ENCODE data around the gene COBLL1.

The COBLL1 gene

GRCh38 chr2:164697688-164698461 is 143.7 kb downstream of the COBLL1 start:
- no peak overlapping the region for H3K27ac ChIP-seq
- H2AFZ ChIP-seq (ENCODE audit: low read depth) = no peak overlapping the region
- H3K9ac ChIP-seq = no peak overlapping the region
- no peaks in the 10 kb centered on the region for H3K27me3 ChIP-seq (ENCODE audit: insufficient read depth, low read depth)
- H3K4me1 ChIP-seq (ENCODE audit: low read depth, poor library complexity, severe bottlenecking) = no peaks in the 10 kb centered on the region
- H3K79me2 ChIP-seq (ENCODE audit: insufficient read depth, low read depth) = no peaks in the 10 kb centered on the region
- H4K20me1 ChIP-seq (ENCODE audit: insufficient read depth) = no peaks in the 10 kb centered on the region
- no peak overlapping the region for H3K4me3 ChIP-seq (IDR thresholded peaks at IDR 0.05; ENCODE audit: insufficient read depth, low read depth, low read length)
- no peak overlapping the region for H3K4me2 ChIP-seq
- peak; percentile 82 for TF ChIP-seq CTCF (conservative IDR thresholded peaks at IDR 0.05; ENCODE audit: low read depth, low read length)
- no peaks in the 10 kb centered on the region for H3K36me3 ChIP-seq (ENCODE audit: insufficient read depth)

DNA sequence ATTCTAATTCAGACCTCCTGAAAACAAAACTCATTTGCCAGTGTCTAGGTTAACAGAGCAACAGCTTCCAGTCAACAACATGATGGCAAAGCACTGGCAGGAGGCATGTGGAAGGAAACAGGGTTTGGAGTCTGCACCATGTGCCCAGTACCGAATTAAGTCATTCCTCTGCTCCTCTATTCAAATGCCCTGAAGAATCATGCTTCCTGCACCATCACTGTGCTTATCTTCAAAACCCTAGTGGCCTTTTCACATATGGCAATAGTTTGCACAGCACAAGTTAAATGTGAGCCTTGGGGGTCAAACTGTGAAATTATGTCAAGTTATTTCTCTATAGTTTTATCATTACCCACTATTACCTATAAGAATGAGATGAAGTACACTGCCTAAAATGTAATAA is 145.0 kb downstream of the COBLL1 start:
- no peaks in the 10 kb centered on the region for H3K79me2 ChIP-seq (ENCODE audit: insufficient read depth, low read depth)
- H3K27me3 ChIP-seq (ENCODE audit: insufficient read depth, low read depth) = no peaks in the 10 kb centered on the region
- no peaks in the 10 kb centered on the region for H4K20me1 ChIP-seq (ENCODE audit: insufficient read depth)
- H3K9ac ChIP-seq = no peak overlapping the region
- no peak overlapping the region for H3K27ac ChIP-seq
- H3K4me2 ChIP-seq = no peak overlapping the region
- H3K36me3 ChIP-seq (ENCODE audit: insufficient read depth) = no peaks in the 10 kb centered on the region
- no peaks in the 10 kb centered on the region for H3K4me1 ChIP-seq (ENCODE audit: low read depth, poor library complexity, severe bottlenecking)
- TF ChIP-seq CTCF (conservative IDR thresholded peaks at IDR 0.05; ENCODE audit: low read depth, low read length) = no peak
- H2AFZ ChIP-seq (ENCODE audit: low read depth) = no peak overlapping the region
- H3K4me3 ChIP-seq (IDR thresholded peaks at IDR 0.05; ENCODE audit: insufficient read depth, low read depth, low read length) = no peak overlapping the region

DNA sequence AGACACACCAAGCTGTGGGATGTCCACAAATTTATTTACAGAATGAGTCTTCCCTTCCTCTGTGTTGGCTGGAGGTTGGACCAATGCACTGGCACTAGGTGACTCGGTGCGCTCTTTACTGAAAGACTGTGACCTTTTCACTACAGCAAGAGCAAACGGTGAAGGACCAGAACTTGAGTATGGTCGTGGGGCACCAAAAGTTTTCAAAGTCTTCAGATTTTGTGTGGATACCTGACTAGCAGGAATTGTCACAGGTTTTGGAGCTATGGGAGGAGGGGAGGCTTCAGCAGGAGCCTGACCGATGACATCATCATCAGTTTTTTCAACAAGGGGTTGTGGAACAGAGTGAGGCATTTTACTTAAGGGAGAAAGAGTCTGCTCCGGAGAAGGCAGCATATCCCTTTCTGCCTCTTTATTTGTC is 147.3 kb downstream of the COBLL1 start:
- no peak for TF ChIP-seq CTCF (conservative IDR thresholded peaks at IDR 0.05; ENCODE audit: low read depth, low read length)
- no peaks in the 10 kb centered on the region for H4K20me1 ChIP-seq (ENCODE audit: insufficient read depth)
- no peak overlapping the region for H3K27ac ChIP-seq
- no peaks in the 10 kb centered on the region for H3K4me1 ChIP-seq (ENCODE audit: low read depth, poor library complexity, severe bottlenecking)
- H3K27me3 ChIP-seq (ENCODE audit: insufficient read depth, low read depth) = no peaks in the 10 kb centered on the region
- no peaks in the 10 kb centered on the region for H3K36me3 ChIP-seq (ENCODE audit: insufficient read depth)
- no peak overlapping the region for H3K4me2 ChIP-seq
- H3K9ac ChIP-seq = no peak overlapping the region
- no peak overlapping the region for H3K4me3 ChIP-seq (IDR thresholded peaks at IDR 0.05; ENCODE audit: insufficient read depth, low read depth, low read length)
- no peaks in the 10 kb centered on the region for H3K79me2 ChIP-seq (ENCODE audit: insufficient read depth, low read depth)
- no peak overlapping the region for H2AFZ ChIP-seq (ENCODE audit: low read depth)

- H4K20me1 ChIP-seq (ENCODE audit: insufficient read depth) = no peaks in the 10 kb centered on the region
- H3K27me3 ChIP-seq (ENCODE audit: insufficient read depth, low read depth) = no peaks in the 10 kb centered on the region
- no peak overlapping the region for H3K4me2 ChIP-seq
- no peaks in the 10 kb centered on the region for H3K4me1 ChIP-seq (ENCODE audit: low read depth, poor library complexity, severe bottlenecking)
- no peak overlapping the region for H3K27ac ChIP-seq
- H3K36me3 ChIP-seq (ENCODE audit: insufficient read depth) = no peaks in the 10 kb centered on the region
- H3K9ac ChIP-seq = no peak overlapping the region
- no peak overlapping the region for H3K4me3 ChIP-seq (IDR thresholded peaks at IDR 0.05; ENCODE audit: insufficient read depth, low read depth, low read length)
- no peaks in the 10 kb centered on the region for H3K79me2 ChIP-seq (ENCODE audit: insufficient read depth, low read depth)
- no peak for TF ChIP-seq CTCF (conservative IDR thresholded peaks at IDR 0.05; ENCODE audit: low read depth, low read length)
- H2AFZ ChIP-seq (ENCODE audit: low read depth) = no peak overlapping the region
These were observed 147.8 kb downstream of the COBLL1 start for GRCh38 chr2:164693834-164694233.

All from KMS-11 (cell line).